Stimulated activated CD8-positive, alpha-beta memory T cell treated with anti-CD3 and anti-CD28 coated beads, Interleukin-2, amount 100 ng/mL, for 48 hours (primary cell): ENCODE measurements around the gene CXCR4.

ENCODE experiments used
- DNase-seq, 2 donors: peaks; one replicate each; pipeline ENCODE4 v3.0.0-alpha.2; 2020; ENCODE audit warnings: low read depth in 2 of 2

CXCR4 gene

GRCh38 chr2:136117909-136118818, at the start of gene CXCR4:
TSS of gene CXCR4 (minus strand) at chr2:136118149. CDS start at chr2:136118060, 89 bp downstream.
- peak; percentile 74 to 84 for DNase-seq

GRCh38 chr2:136164280-136164776, 46.4 kb upstream of the CXCR4 start:
- DNase-seq, result no peak

- DNase-seq, result no peak
Measured at GRCh38 chr2:136162438-136162837, 44.5 kb upstream of the CXCR4 start.

GRCh38 chr2:136156411-136156810, 38.5 kb upstream of the CXCR4 start:
- no peak for DNase-seq

DNA sequence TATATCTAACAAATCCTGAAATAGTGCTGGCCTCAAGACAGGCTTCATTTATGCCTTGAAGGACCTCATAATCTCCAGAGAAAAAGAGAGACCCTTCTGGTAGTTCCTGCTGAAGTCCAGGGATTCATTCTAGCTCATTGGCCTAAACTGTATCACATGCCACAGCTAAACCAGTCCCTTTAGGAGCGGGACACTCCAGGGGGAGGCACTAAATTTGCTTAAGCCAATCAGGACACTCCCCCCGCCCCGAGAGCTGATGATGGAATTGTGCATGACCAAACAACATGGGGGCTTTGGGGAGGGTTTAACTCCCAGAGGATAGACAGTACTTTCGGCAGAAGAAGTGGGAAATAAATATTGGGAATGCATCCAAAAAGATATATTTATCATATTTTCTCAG, 36.4 kb upstream of the CXCR4 start:
- no peak for DNase-seq

GRCh38 chr2:136151021-136151971, 33.3 kb upstream of the CXCR4 start:
- DNase-seq, result no peak

- no peak for DNase-seq
Measured at GRCh38 chr2:136149011-136149410, 31.1 kb upstream of the CXCR4 start.

DNA sequence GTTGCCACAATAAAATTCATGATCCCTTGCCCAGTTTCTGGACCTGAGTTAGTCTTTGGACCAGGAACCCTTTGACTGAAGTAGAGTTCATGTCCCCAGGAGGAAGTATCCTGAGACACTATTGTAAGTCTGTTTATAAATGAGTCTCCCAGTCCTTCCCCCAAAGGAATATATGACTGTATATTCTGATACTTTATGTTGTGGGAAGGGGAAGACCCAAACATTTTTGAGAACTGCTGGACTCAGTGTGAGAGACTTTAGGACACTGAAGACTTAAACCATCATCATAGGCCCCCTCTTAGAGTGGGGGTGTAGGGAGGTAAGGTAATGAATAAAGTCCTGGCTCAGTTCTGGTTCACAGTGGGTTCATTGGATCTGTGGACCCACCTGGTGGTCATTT, 28.6 kb upstream of the CXCR4 start:
- DNase-seq, result no peak

GRCh38 chr2:136143603-136144451, 25.9 kb upstream of the CXCR4 start:
- DNase-seq, result no peak

DNA sequence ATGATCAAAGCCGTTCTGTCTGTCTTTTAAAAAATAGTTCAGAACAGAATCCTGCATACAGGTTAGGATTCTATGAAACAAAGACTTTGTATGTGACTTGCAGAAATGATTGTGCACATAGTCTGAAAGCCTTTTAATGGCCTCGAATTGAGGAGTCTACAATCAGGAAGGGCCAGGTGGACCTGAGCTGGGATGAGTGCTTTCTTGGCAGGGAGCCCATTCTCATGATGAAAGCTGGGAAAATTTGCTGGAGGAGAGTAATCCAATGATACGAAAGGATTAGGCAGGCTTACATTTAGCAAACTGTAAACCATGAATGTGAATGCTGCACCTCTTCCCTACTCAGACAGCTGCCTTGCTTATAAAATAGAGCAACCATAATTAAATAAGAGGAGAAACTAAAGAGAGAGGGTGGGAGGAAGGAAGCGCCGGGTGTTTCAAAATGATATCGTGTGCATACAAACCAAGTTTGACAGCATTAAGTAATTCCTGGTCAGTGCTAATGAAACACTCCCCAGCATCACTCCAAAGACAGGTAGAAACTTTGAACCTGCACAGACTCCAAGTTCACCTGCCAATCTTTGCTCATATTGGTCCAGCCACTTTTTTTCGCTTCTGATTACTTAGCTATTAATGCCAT, 23.7 kb upstream of the CXCR4 start:
- no peak for DNase-seq

- no peak for DNase-seq
Measured at GRCh38 chr2:136139631-136140030, 21.7 kb upstream of the CXCR4 start.

DNA sequence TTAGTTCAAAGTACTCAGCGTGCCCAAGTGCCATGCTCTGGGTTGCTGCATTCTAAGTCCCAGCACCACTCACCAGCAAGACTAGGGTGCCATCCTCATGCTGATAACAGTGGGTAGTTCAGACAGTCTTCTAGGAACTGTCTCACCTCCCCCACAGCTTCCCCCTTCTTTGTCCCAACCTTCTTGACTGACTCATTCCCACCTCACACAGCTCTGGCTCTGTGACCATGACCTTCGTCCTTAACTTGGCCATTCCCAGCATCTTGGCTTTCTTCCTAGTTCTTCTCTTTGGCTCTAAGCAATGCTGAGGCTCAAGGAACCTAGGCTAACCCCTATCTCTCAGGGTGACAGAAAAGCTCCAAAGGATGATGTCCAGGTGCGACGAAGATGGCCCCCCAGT, 20.0 kb upstream of the CXCR4 start:
- DNase-seq, result no peak

DNA sequence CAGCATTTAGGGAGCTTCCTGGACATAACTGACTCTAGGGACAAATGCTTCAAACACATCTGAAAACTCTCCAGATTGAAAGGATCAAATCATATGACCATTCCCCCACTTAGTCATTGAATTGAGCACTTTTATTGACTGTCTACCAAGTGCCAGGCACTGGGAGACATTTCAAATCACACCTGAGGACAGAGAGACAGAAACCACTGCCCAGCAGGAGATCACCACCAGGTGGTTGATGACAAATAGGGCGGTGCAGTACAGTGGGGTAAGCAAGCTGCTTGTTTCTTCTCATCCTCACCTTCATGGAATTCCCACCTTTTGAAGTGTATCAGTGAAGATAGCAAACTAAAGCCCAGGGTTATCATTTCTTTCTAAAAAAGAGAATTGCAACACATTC, 19.0 kb upstream of the CXCR4 start:
- no peak for DNase-seq

DNA sequence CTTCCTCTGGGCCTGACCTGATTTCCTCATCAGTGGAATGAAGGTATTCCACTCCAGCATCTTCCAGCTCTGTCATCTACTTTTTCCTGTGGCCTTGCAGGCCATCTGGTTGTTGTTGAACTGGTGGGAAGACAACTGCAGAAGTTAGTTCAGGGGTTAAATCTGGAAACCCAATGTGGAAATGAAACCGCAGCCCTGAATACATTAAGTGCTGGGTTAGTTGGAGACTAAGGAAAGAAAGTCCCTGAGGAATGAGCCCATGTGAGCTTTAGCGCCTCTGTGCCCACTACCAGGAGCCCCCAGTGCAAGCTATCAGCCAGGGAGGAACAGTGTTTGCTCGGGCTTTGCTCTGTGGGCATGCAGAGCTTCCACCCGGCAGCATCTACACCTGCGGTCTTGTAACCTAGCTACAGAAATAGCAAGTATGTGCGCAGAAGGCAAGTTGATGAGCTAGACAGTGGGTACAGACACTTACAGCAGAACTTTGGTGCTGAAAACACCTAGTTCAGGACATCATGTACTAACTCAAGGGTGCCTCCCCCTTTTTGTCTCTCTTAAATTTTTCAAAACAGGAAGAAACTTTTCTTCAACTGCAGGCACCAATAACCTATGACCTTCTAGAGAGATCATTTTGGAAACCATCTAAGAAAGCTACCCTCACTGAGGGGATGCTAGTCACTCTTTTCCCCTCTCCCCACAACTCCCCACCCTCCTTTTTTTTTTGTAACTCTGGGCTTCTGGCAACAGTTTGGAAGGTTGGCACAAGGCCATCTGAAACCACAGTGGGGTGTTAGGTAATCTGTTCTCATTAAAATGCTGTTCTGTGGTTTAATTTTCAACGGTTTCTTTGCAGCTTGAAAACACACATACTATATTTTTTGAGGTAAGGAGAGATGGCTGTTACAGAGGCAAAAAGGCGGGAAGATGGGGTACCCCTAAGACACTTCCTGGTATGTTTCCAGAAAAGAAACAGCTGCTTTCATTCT, 18.3 kb upstream of the CXCR4 start:
- DNase-seq, result no peak

GRCh38 chr2:136135462-136135861, 17.5 kb upstream of the CXCR4 start:
- DNase-seq, result no peak

- no peak for DNase-seq
Measured at GRCh38 chr2:136134126-136134525, 16.2 kb upstream of the CXCR4 start.

DNA sequence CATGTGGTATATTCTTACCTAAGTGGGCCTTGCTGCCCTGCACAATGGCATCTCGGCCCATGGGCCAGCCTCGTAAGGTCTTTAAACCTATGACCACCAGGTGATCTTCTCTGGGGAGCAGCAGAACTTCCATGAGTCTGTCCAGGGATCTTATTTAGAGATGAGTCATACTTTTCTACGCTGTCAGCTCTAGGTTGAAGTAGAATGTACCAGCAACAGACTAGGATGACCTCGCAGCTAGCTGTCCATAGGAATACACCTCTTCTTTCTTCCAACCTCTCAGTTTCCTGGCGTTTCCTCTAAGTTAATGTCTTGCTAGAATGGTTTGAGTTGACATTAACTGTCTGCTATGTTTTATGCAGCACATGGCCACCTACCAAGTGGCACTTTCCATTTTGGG, 15.6 kb upstream of the CXCR4 start:
- DNase-seq, result no peak

GRCh38 chr2:136133176-136133575, 15.2 kb upstream of the CXCR4 start:
- no peak for DNase-seq

DNA sequence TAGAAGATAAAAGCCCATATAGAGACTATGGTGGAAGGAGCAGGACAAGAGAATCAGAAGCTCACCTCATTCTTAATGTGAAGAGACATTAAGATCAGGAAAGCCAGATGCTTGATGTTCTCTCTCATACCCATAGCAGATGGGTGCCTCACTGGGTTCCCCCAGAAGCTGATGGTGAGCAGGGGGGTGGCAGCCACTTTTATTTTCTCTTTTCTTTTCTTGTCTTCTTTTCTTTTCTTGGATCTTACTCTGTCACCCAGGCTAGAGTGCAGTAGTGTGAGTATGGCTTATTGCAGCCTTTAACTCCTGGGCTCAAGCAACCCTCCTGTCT, 14.8 kb upstream of the CXCR4 start:
- no peak for DNase-seq
